Fibroblast of villous mesenchyme (primary cell): Measurements from ENCODE around the gene TBK1. TPM values are rescaled to one million over a fixed set of nuclear protein-coding genes. Genes with fewer than 3 reads are reported as not detected.

Experiments
- DNase-seq: peaks from one replicate; pipeline ENCODE4 v3.0.0-alpha.2; 2010; ENCODE audit warnings: low read depth
- H3K4me3 ChIP-seq: 2 replicates; pipeline ENCODE4 v1.5.1; 2011; ENCODE audit warnings: low read depth, mild to moderate bottlenecking, low read length
- CTCF ChIP-seq: IDR thresholded peaks from 2 replicates; pipeline ENCODE4 v1.5.1; 2012; ENCODE audit warnings: low read depth, mild to moderate bottlenecking, low read length; ENCODE audit not compliant: insufficient read depth
- total RNA-seq: library from RNA; depleted of rRNA; stranded (reverse); fragments of >200 nt; gene quantifications from 2 replicates; pipeline ENCODE4 v1.2.3, GENCODE V29; 2012

TBK1 gene
- total RNA-seq, 1 donor = 47.5 TPM

- no peak overlapping the region for H3K4me3 ChIP-seq
These were observed 18.6 kb downstream of the TBK1 start for GRCh38 chr12:64470495-64470894.

GRCh38 chr12:64473176-64473575 is 21.3 kb downstream of the TBK1 start:
- TF ChIP-seq CTCF = no peak
- no peak overlapping the region for H3K4me3 ChIP-seq
- DNase-seq = no peak

More at GRCh38 chr12:64470495-64470894, 18.6 kb downstream of the TBK1 start:
- no peak for TF ChIP-seq CTCF
- no peak for DNase-seq

GRCh38 chr12:64475518-64475917 is 23.6 kb downstream of the TBK1 start:
- no peak for DNase-seq
- TF ChIP-seq CTCF = no peak
- H3K4me3 ChIP-seq = no peak overlapping the region

GRCh38 chr12:64476844-64477243 is 24.9 kb downstream of the TBK1 start:
- H3K4me3 ChIP-seq = no peak overlapping the region
- no peak for TF ChIP-seq CTCF
- DNase-seq = no peak

- no peak for TF ChIP-seq CTCF
- DNase-seq = no peak
- H3K4me3 ChIP-seq = no peak overlapping the region
These were observed 26.7 kb downstream of the TBK1 start for GRCh38 chr12:64478661-64479060.

- TF ChIP-seq CTCF = no peak
- no peak for DNase-seq
These were observed 28.2 kb downstream of the TBK1 start for GRCh38 chr12:64480148-64480547.

GRCh38 chr12:64486657-64487056 is 34.7 kb downstream of the TBK1 start:
- TF ChIP-seq CTCF = no peak
- H3K4me3 ChIP-seq = no peak overlapping the region
- DNase-seq = no peak

More at GRCh38 chr12:64480148-64480547, 28.2 kb downstream of the TBK1 start:
- no peak overlapping the region for H3K4me3 ChIP-seq
